ENCODE measurements around the gene IL1R1.

The IL1R1 gene

DNA sequence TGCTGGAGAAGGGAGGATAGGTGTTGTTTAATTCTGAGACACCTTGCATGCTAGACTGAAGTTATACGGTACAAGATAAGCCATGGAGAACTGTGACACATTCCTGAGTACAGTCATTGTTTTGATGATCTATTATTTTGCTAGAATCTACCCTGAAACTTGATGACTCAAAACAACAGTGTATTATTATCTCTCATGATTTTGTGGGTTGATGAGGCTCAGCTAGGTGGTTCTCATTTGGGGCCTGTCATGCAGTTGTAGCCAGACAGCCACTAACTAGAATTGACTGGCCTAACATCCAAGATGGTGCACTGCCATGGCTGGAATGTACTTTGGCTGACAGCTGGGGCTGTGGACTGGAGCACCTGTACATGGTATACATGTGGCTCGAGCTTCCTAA is 5.4 kb upstream of the IL1R1 start:
- TF ChIP-seq USF1 (IDR thresholded peaks at IDR 0.05) (no peak), MAX (IDR thresholded peaks at IDR 0.05) (no peak), EP300 (IDR thresholded peaks at IDR 0.05; ENCODE audit: borderline replicate concordance) (no peak), TCF12 (IDR thresholded peaks at IDR 0.05; ENCODE audit: low read depth) (no peak), CREB1 (IDR thresholded peaks at IDR 0.05; ENCODE audit: low read depth) (no peak), CEBPB (IDR thresholded peaks at IDR 0.05) (no peak), TAF1 (IDR thresholded peaks at IDR 0.05; ENCODE audit: low read depth) (no peak), FOXM1 (IDR thresholded peaks at IDR 0.05; ENCODE audit: borderline replicate concordance, low read depth) (no peak), NFIC (IDR thresholded peaks at IDR 0.05) (no peak), REST (IDR thresholded peaks at IDR 0.05; ENCODE audit: low read depth) (no peak), TEAD4 (IDR thresholded peaks at IDR 0.05) (no peak), YY1 (IDR thresholded peaks at IDR 0.05; ENCODE audit: low read depth) (no peak), ZBTB7A (IDR thresholded peaks at IDR 0.05; ENCODE audit: low read depth) (no peak), RAD21 (IDR thresholded peaks at IDR 0.05; ENCODE audit: low read depth) (no peak), EGR1 (IDR thresholded peaks at IDR 0.05) (no peak)

DNA sequence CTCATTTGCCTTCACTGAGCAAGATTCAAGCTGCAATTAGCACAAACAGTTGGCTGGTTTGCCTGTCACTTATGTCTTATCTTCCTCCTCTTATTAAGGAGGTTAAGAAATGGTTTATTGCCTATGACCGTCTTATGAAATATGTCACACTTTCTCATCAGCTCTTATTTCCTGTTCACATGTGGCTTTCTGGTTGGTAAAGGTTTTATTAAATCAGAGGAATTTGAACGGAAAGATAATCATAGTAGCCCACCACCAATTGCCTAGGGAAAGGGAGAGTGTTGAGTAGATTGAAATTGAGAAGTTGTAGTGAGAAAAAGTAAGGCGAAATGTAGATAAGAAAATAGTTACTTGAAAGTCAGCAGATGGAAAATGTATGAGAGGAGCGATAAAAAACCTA is 4.2 kb upstream of the IL1R1 start:
- TF ChIP-seq TCF12 (IDR thresholded peaks at IDR 0.05; ENCODE audit: low read depth) (no peak), ZBTB7A (IDR thresholded peaks at IDR 0.05; ENCODE audit: low read depth) (no peak), MAX (IDR thresholded peaks at IDR 0.05) (no peak), USF1 (IDR thresholded peaks at IDR 0.05) (no peak), RAD21 (IDR thresholded peaks at IDR 0.05; ENCODE audit: low read depth) (no peak), YY1 (IDR thresholded peaks at IDR 0.05; ENCODE audit: low read depth) (no peak), EGR1 (IDR thresholded peaks at IDR 0.05) (no peak), FOXM1 (IDR thresholded peaks at IDR 0.05; ENCODE audit: borderline replicate concordance, low read depth) (no peak), EP300 (IDR thresholded peaks at IDR 0.05; ENCODE audit: borderline replicate concordance) (no peak), CREB1 (IDR thresholded peaks at IDR 0.05; ENCODE audit: low read depth) (no peak), CEBPB (IDR thresholded peaks at IDR 0.05) (no peak)

DNA sequence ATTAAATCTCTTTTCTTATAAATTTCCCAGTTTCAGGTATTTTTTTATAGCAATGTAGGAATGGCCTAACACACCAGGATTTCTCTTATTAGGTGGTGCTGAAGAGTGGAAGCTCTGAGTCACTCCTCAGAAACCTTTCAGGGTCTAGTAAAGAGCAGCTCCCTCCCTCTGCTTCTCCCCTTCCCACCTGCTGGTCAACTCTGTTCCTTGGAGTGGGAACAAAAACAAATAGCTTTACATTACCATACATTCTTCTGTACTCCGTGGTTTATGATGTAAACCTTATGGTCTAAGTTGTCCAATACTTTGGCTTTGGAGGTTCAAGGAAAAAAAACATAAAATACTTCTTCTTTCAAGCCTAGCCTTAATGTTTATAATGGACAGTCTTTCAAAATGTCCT is 2.7 kb upstream of the IL1R1 start:
- TF ChIP-seq TCF12 (IDR thresholded peaks at IDR 0.05; ENCODE audit: low read depth) (no peak), TAF1 (IDR thresholded peaks at IDR 0.05; ENCODE audit: low read depth) (no peak), MAX (IDR thresholded peaks at IDR 0.05) (no peak), CEBPB (IDR thresholded peaks at IDR 0.05) (no peak), TEAD4 (IDR thresholded peaks at IDR 0.05) (no peak), EGR1 (IDR thresholded peaks at IDR 0.05) (no peak), RAD21 (IDR thresholded peaks at IDR 0.05; ENCODE audit: low read depth) (no peak), REST (IDR thresholded peaks at IDR 0.05; ENCODE audit: low read depth) (no peak)

DNA sequence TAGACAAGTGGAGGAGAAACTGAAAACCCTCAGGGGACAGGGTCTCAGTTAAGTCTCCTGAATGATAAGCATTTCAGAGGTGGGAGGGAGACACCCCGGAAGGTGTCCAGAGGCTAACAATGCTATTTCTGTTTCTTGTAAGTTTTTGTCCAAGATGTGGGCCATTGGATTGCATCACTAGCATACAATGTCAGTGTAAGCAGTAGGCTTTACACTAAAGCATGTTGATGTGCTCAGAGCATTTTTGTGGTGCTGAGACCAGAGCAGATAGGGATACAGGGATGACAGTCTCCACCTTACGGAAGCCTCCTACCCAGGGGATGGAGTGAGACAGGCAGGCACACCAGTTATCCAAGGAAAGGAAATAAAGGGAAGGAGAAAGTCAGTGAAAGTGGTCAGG is 2.2 kb upstream of the IL1R1 start:
- no peak for TF ChIP-seq YY1 (IDR thresholded peaks at IDR 0.05; ENCODE audit: low read depth)

GRCh38 chr2:102141011-102141943 is 1.3 kb upstream of the IL1R1 start:
- no peak for TF ChIP-seq FOXM1 (IDR thresholded peaks at IDR 0.05; ENCODE audit: borderline replicate concordance, low read depth)

GRCh38 chr2:102142829-102143449 is 393 bp downstream of the IL1R1 start:
- TF ChIP-seq MAX (IDR thresholded peaks at IDR 0.05), result peak; percentile 61; the same call in 1 of the 2 replicates
- TF ChIP-seq EGR1 (IDR thresholded peaks at IDR 0.05), result no peak
- no peak for TF ChIP-seq YY1 (IDR thresholded peaks at IDR 0.05; ENCODE audit: low read depth)
- TF ChIP-seq TCF12 (IDR thresholded peaks at IDR 0.05; ENCODE audit: low read depth), result no peak
- TF ChIP-seq CEBPB (IDR thresholded peaks at IDR 0.05), result 0 out of 2 replicates have a peak, but pooled peaks have one; percentile 9
- no peak for TF ChIP-seq REST (IDR thresholded peaks at IDR 0.05; ENCODE audit: low read depth)
- no peak for TF ChIP-seq NFIC (IDR thresholded peaks at IDR 0.05)

All from Ishikawa (cell line).